ENCODE measurements around the gene PPT1. TPM values are rescaled to one million over a fixed set of nuclear protein-coding genes. Genes with fewer than 3 reads are reported as not detected.

The PPT1 gene
- total and polyA plus RNA-seq, 8 donors: 3.5 to 79.9 (median 33.3) TPM

- H3K27ac ChIP-seq: no peak overlapping the region
- WGBS, 5 donors: 58 to 83% (median 68%) methylated on average over 1 of the region's 1 CpG
- no peak for DNase-seq
- H3K4me1 ChIP-seq: peaks cover 0 to 7% (median 7%) of the 10 kb centered on the region in 4 donors
- H3K27me3 ChIP-seq: peaks cover 0 to 11% (median 0%) of the 10 kb centered on the region in 3 donors
- no peak overlapping the region for H3K4me3 ChIP-seq
- TF ChIP-seq POLR2A (IDR thresholded peaks at IDR 0.05) (no peak), EP300 (IDR thresholded peaks at IDR 0.05) (no peak), CTCF (IDR thresholded peaks at IDR 0.05) (no peak), POLR2AphosphoS5 (IDR thresholded peaks at IDR 0.05) (no peak)
- no peaks in the 10 kb centered on the region for H3K36me3 ChIP-seq
- intact Hi-C loops (cut with DNase I; ENCODE audit: low total_unique reads): no loop called here
- H3K9me3 ChIP-seq: peaks cover 0 to 7% (median 6%) of the 10 kb centered on the region in 4 donors
Observed at GRCh38 chr1:40102038-40102437, 5.0 kb upstream of the PPT1 start.

- Histone ChIP-seq H3K9me3 (no peaks in the 10 kb centered on the region), H3K36me3 (peaks cover under 1 to 13% (median 8%) of the 10 kb centered on the region in 4 donors), H3K27me3 (peaks cover 0 to 3% (median 0%) of the 10 kb centered on the region in 3 donors), H3K4me3 (peak overlapping the region; percentile 51 to 77 (median 62)), H3K27ac (peak overlapping the region in 4 of 5 donors; percentile 48 to 72 (median 66)), H3K4me1 (peaks cover 6 to 35% (median 19%) of the 10 kb centered on the region in 4 donors)
- intact Hi-C loops (cut with DNase I; ENCODE audit: low total_unique reads): no loop called here
- 5 to 12% (median 6%) methylated on average over 9 of the region's 9 CpGs for WGBS, 5 donors
- TF ChIP-seq CTCF (IDR thresholded peaks at IDR 0.05): no peak
- TF ChIP-seq EP300 (IDR thresholded peaks at IDR 0.05): peak; percentile 14
- TF ChIP-seq POLR2AphosphoS5 (IDR thresholded peaks at IDR 0.05): no peak
- DNase-seq: no peak
Observed at GRCh38 chr1:40096646-40096976, 441 bp downstream of the PPT1 start.

- intact Hi-C loops (cut with DNase I; ENCODE audit: low total_unique reads): no loop called here
- 89 to 94% (median 94%) methylated on average over 3 of the region's 3 CpGs for WGBS, 5 donors
Observed at GRCh38 chr1:40095806-40096205, 1.2 kb downstream of the PPT1 start.

GRCh38 chr1:40094466-40095110, 2.5 kb downstream of the PPT1 start:
- TF ChIP-seq POLR2AphosphoS5 (IDR thresholded peaks at IDR 0.05): no peak
- no peak for TF ChIP-seq POLR2A (IDR thresholded peaks at IDR 0.05)
- TF ChIP-seq EP300 (IDR thresholded peaks at IDR 0.05): no peak
- TF ChIP-seq CTCF (IDR thresholded peaks at IDR 0.05): no peak
- intact Hi-C loops (cut with DNase I; ENCODE audit: low total_unique reads): no loop called here
- peaks cover 6 to 35% (median 19%) of the 10 kb centered on the region in 4 donors for H3K4me1 ChIP-seq
- WGBS, 5 donors: 64 to 78% (median 70%) methylated on average over 4 of the region's 4 CpGs
- no peaks in the 10 kb centered on the region for H3K27me3 ChIP-seq
- H3K36me3 ChIP-seq: peaks cover 4 to 33% (median 28%) of the 10 kb centered on the region in 4 donors
- H3K9me3 ChIP-seq: no peaks in the 10 kb centered on the region
- DNase-seq: no peak
- peak overlapping the region in 1 of 5 donors; percentile 48 for H3K27ac ChIP-seq
- no peak overlapping the region for H3K4me3 ChIP-seq

More at GRCh38 chr1:40095806-40096205, 1.2 kb downstream of the PPT1 start:
- H3K27me3 ChIP-seq: no peaks in the 10 kb centered on the region
- peaks cover 6 to 35% (median 19%) of the 10 kb centered on the region in 4 donors for H3K4me1 ChIP-seq
- no peak for DNase-seq
- no peak overlapping the region for H3K4me3 ChIP-seq
- no peak overlapping the region for H3K27ac ChIP-seq
- TF ChIP-seq POLR2A (IDR thresholded peaks at IDR 0.05): no peak
- TF ChIP-seq POLR2AphosphoS5 (IDR thresholded peaks at IDR 0.05): no peak
- no peak for TF ChIP-seq EP300 (IDR thresholded peaks at IDR 0.05)
- TF ChIP-seq CTCF (IDR thresholded peaks at IDR 0.05): no peak
- peaks cover 4 to 21% (median 16%) of the 10 kb centered on the region in 4 donors for H3K36me3 ChIP-seq
- H3K9me3 ChIP-seq: no peaks in the 10 kb centered on the region

All from stomach (tissue), 9 donors.